ENCODE results near the gene GHRH.

DNA sequence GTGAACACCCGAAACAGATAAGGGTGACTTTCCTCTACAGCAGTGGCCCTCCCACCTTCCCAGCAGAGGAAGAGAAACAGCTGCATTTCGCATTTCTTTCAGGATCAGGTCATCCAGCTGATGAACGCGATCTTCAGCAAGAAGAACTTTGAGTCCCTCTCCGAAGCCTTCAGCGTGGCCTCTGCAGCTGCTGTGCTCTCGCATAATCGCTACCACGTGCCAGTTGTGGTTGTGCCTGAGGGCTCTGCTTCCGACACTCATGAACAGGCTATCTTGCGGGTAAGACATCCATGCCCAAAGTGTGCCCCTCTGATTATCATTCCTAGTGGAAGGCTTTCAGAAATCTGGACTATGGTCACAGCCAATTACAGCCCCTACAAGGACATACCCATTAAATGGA, 54.4 kb downstream of the GHRH start:
- TF ChIP-seq, protein P1, sequence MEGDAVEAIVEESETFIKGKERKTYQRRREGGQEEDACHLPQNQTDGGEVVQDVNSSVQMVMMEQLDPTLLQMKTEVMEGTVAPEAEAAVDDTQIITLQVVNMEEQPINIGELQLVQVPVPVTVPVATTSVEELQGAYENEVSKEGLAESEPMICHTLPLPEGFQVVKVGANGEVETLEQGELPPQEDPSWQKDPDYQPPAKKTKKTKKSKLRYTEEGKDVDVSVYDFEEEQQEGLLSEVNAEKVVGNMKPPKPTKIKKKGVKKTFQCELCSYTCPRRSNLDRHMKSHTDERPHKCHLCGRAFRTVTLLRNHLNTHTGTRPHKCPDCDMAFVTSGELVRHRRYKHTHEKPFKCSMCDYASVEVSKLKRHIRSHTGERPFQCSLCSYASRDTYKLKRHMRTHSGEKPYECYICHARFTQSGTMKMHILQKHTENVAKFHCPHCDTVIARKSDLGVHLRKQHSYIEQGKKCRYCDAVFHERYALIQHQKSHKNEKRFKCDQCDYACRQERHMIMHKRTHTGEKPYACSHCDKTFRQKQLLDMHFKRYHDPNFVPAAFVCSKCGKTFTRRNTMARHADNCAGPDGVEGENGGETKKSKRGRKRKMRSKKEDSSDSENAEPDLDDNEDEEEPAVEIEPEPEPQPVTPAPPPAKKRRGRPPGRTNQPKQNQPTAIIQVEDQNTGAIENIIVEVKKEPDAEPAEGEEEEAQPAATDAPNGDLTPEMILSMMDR (IDR thresholded peaks at IDR 0.05): no peak
- TF ChIP-seq POLR2A (IDR thresholded peaks at IDR 0.05): no peak
